Fibroblast of skin of back (primary cell): ENCODE data around the gene PHLDA3. TPM values are rescaled to one million over a fixed set of nuclear protein-coding genes. Genes with fewer than 3 reads are reported as not detected.

ENCODE experiments used
- DNase-seq: peaks from one replicate; pipeline ENCODE4 v3.0.0-alpha.2; 2013
- polyA plus RNA-seq, 2 experiments: library from polyadenylated mRNA; unstranded; fragments of 120-200 nt; gene quantifications; one replicate each; pipeline ENCODE4 v1.2.1, GENCODE V29; 2013; ENCODE audit not compliant: insufficient read length in 2 of 2

The PHLDA3 gene
- polyA plus RNA-seq (2013, experiment 1 of 2; ENCODE audit: insufficient read length) = 106 TPM
- polyA plus RNA-seq (2013, experiment 2 of 2; ENCODE audit: insufficient read length) = 140 TPM

- peak; percentile 93 for DNase-seq
Measured at GRCh38 chr1:201468844-201469644, at the start of gene PHLDA3. TSS of gene PHLDA3 (minus strand) at chr1:201469188. CDS start at chr1:201468786, 402 bp downstream.

GRCh38 chr1:201518071-201518470 lies 49.1 kb upstream of the PHLDA3 start:
- DNase-seq = no peak

- DNase-seq = no peak
Measured at GRCh38 chr1:201517631-201518030, 48.6 kb upstream of the PHLDA3 start.

- DNase-seq = no peak
Measured at GRCh38 chr1:201516511-201517127, 47.6 kb upstream of the PHLDA3 start.

- no peak for DNase-seq
Measured at GRCh38 chr1:201515895-201516294, 46.9 kb upstream of the PHLDA3 start.

- DNase-seq = no peak
Measured at GRCh38 chr1:201515062-201515750, 46.2 kb upstream of the PHLDA3 start.

- DNase-seq = no peak
Measured at GRCh38 chr1:201514466-201514865, 45.5 kb upstream of the PHLDA3 start.

- no peak for DNase-seq
Measured at GRCh38 chr1:201513498-201514243, 44.7 kb upstream of the PHLDA3 start.

GRCh38 chr1:201511941-201512539 lies 43.1 kb upstream of the PHLDA3 start:
- no peak for DNase-seq

GRCh38 chr1:201511396-201511940 lies 42.5 kb upstream of the PHLDA3 start:
- DNase-seq = no peak

GRCh38 chr1:201510734-201511133 lies 41.7 kb upstream of the PHLDA3 start:
- no peak for DNase-seq

- no peak for DNase-seq
Measured at GRCh38 chr1:201509601-201510374, 40.8 kb upstream of the PHLDA3 start.

- no peak for DNase-seq
Measured at GRCh38 chr1:201508809-201509208, 39.8 kb upstream of the PHLDA3 start.

GRCh38 chr1:201507360-201507675 lies 38.3 kb upstream of the PHLDA3 start:
- no peak for DNase-seq

- peak; percentile 90 for DNase-seq
Measured at GRCh38 chr1:201506557-201507359, 37.8 kb upstream of the PHLDA3 start, which contains the start of gene CSRP1. TSS of gene CSRP1 (minus strand) at chr1:201507123. CDS start at chr1:201496303, 10,820 bp downstream.

- no peak for DNase-seq
Measured at GRCh38 chr1:201506092-201506491, 37.1 kb upstream of the PHLDA3 start.

- peak; percentile 80 for DNase-seq
Measured at GRCh38 chr1:201505503-201505890, 36.5 kb upstream of the PHLDA3 start.

- no peak for DNase-seq
Measured at GRCh38 chr1:201504799-201505502, 36.0 kb upstream of the PHLDA3 start.

GRCh38 chr1:201504179-201504631 lies 35.2 kb upstream of the PHLDA3 start:
- no peak for DNase-seq
